H1 (cell line): ENCODE results near the gene KLHL15. TPM values are rescaled to one million over a fixed set of nuclear protein-coding genes. Genes with fewer than 3 reads are reported as not detected.

Experiments used
- CTCF ChIA-PET: fragments of 300-600 bp; sonication (Branson Sonifier 250); formaldehyde crosslinking; loops from one replicate; lab custom pipeline; 2021; ENCODE audit not compliant: partially characterized antibody; lab: Charles Lee
- POLR2A ChIA-PET: fragments of 300-600 bp; sonication (Branson Sonifier 250); formaldehyde crosslinking; loops from one replicate; lab custom pipeline; 2021; ENCODE audit warnings: inconsistent platforms; ENCODE audit not compliant: partially characterized antibody; lab: Charles Lee
- DNase-seq, 2 experiments: peaks; one replicate each; pipeline versions ENCODE4 v3.0.0 to v3.0.0-alpha.2; 2010 to 2022; ENCODE audit warnings: low spot score in 2 of 2, low read depth in 1 of 2, mixed read lengths in 1 of 2
- FAIRE-seq: peaks from 2 replicates; lab custom pipeline; 2011; peaks lifted over from hg19 to GRCh38; lab: Jason Lieb, UNC
- H2AFZ ChIP-seq: 2 replicates; pipeline ENCODE4 v1.8.1; 2012; ENCODE audit warnings: low read length, inconsistent platforms
- H2AK5ac ChIP-seq: 2 replicates; pipeline ENCODE4 v1.6.1; 2013; ENCODE audit warnings: low read depth, low read length
- H2BK120ac ChIP-seq: replicated peaks from 2 replicates; pipeline ENCODE3; 2013; ENCODE audit warnings: low read depth, low read length, inconsistent platforms
- H2BK12ac ChIP-seq: 2 replicates; pipeline ENCODE4 v1.6.1; 2013; ENCODE audit warnings: low read depth, low read length
- H2BK15ac ChIP-seq: 2 replicates; pipeline ENCODE4 v1.6.1; 2013; ENCODE audit warnings: low read length
- H2BK20ac ChIP-seq: 2 replicates; pipeline ENCODE4 v1.6.1; 2013; ENCODE audit warnings: low read length
- H2BK5ac ChIP-seq: 2 replicates; pipeline ENCODE4 v1.6.1; 2013; ENCODE audit warnings: low read depth, low read length
- H3K14ac ChIP-seq: 2 replicates; pipeline ENCODE4 v1.6.1; 2013; ENCODE audit warnings: inconsistent platforms; ENCODE audit not compliant: insufficient read length
- H3K18ac ChIP-seq: 2 replicates; pipeline ENCODE4 v1.6.1; 2013; ENCODE audit warnings: low read length; ENCODE audit errors: extremely low read depth
- H3K23ac ChIP-seq: 2 replicates; pipeline ENCODE4 v1.6.1; 2013; ENCODE audit warnings: inconsistent platforms; ENCODE audit not compliant: insufficient read length
- H3K23me2 ChIP-seq: 2 replicates; pipeline ENCODE4 v1.6.1; 2013; ENCODE audit warnings: low read depth, low read length
- H3K27ac ChIP-seq: 2 replicates; pipeline ENCODE4 v1.6.1; 2011; ENCODE audit warnings: low read depth, low read length, inconsistent platforms
- H3K27me3 ChIP-seq, 4 experiments: replicated peaks in 1 of 4; 1 replicate in 1 of 4; 2 replicates in 3 of 4; pipeline versions ENCODE4 v1.6.1 to v1.8.1; 2011 to 2013; ENCODE audit warnings: low read length in 3 of 4, mild to moderate bottlenecking in 3 of 4, inconsistent platforms in 2 of 4, mixed read lengths in 2 of 4, moderate library complexity in 1 of 4; ENCODE audit not compliant: control insufficient read depth in 3 of 4, insufficient read depth in 3 of 4; ENCODE audit errors: extremely low read depth in 1 of 4
- H3K36me3 ChIP-seq, 4 experiments: 2 replicates each; pipeline versions ENCODE4 v1.6.1 to v1.8.1; 2011 to 2013; ENCODE audit warnings: mild to moderate bottlenecking in 4 of 4, low read length in 3 of 4, moderate library complexity in 2 of 4, control low read depth in 1 of 4, inconsistent platforms in 1 of 4; ENCODE audit not compliant: insufficient read depth in 4 of 4, control insufficient read depth in 2 of 4
- H3K4ac ChIP-seq: replicated peaks from 2 replicates; pipeline ENCODE3; 2013; ENCODE audit warnings: low read length, low read depth, mixed read lengths, inconsistent platforms; ENCODE audit not compliant: insufficient read length
- H3K4me1 ChIP-seq, 4 experiments: replicated peaks in 1 of 4; 1 replicate in 1 of 4; 2 replicates in 3 of 4; pipeline versions ENCODE4 v1.6.1 to v1.8.1; 2011 to 2013; ENCODE audit warnings: low read length in 3 of 4, inconsistent platforms in 2 of 4, mixed read lengths in 1 of 4; ENCODE audit not compliant: insufficient read depth in 4 of 4, control insufficient read depth in 3 of 4
- H3K4me2 ChIP-seq, 2 experiments: 2 replicates each; pipeline versions ENCODE4 v1.6.1 to v1.8.1; 2011 to 2013; ENCODE audit warnings: low read depth in 2 of 2, low read length in 2 of 2, control low read depth in 1 of 2, inconsistent platforms in 1 of 2, mild to moderate bottlenecking in 1 of 2; ENCODE audit not compliant: insufficient read depth in 1 of 2
- H3K4me3 ChIP-seq, 4 experiments: fragments of 200-600, 300-600 bp in 1 of 4; sonication (generic), shearing (Covaris generic), sonication (Bioruptor Twin) in 1 of 4; 2 replicates each; pipeline versions ENCODE4 v1.5.1 to v1.8.1; 2011 to 2016; ENCODE audit warnings: low read length in 4 of 4, low read depth in 3 of 4, control low read depth in 2 of 4, inconsistent platforms in 2 of 4, mild to moderate bottlenecking in 2 of 4, mixed read lengths in 1 of 4, moderate library complexity in 1 of 4; ENCODE audit not compliant: insufficient read depth in 2 of 4; ENCODE audit errors: extremely low read depth in 1 of 4
- H3K56ac ChIP-seq: replicated peaks from 2 replicates; pipeline ENCODE3; 2013; ENCODE audit warnings: low read depth, mild to moderate bottlenecking, mixed read lengths, low read length, inconsistent platforms; ENCODE audit not compliant: insufficient read length
- H3K79me1 ChIP-seq: 2 replicates; pipeline ENCODE4 v1.6.1; 2013; ENCODE audit warnings: low read depth, low read length, control low read depth
- H3K79me2 ChIP-seq, 2 experiments: 2 replicates each; pipeline versions ENCODE4 v1.6.1 to v1.8.1; 2012 to 2013; ENCODE audit warnings: low read length in 2 of 2, mild to moderate bottlenecking in 2 of 2, inconsistent platforms in 1 of 2; ENCODE audit not compliant: insufficient read depth in 2 of 2, control insufficient read depth in 1 of 2
- H3K9ac ChIP-seq, 4 experiments: replicated peaks in 1 of 4; 1 replicate in 1 of 4; 2 replicates in 3 of 4; pipeline versions ENCODE4 v1.6.1 to v1.8.1; 2011 to 2013; ENCODE audit warnings: low read depth in 3 of 4, low read length in 3 of 4, control low read depth in 2 of 4, mild to moderate bottlenecking in 2 of 4, moderate library complexity in 2 of 4, inconsistent platforms in 1 of 4; ENCODE audit errors: extremely low read depth in 1 of 4
- H3K9me3 ChIP-seq, 2 experiments: 2 replicates each; pipeline versions ENCODE4 v1.6.1 to v1.8.1; 2012 to 2013; ENCODE audit warnings: mild to moderate bottlenecking in 2 of 2, moderate library complexity in 2 of 2, control low read depth in 1 of 2, inconsistent platforms in 1 of 2, low read depth in 1 of 2, low read length in 1 of 2, mixed read lengths in 1 of 2; ENCODE audit not compliant: insufficient read depth in 2 of 2
- H4K20me1 ChIP-seq, 2 experiments: replicated peaks in 1 of 2; 2 replicates each; pipeline versions ENCODE3 to v1.8.1; 2011 to 2013; ENCODE audit warnings: inconsistent platforms in 2 of 2, low read length in 2 of 2, mild to moderate bottlenecking in 1 of 2; ENCODE audit not compliant: insufficient read depth in 2 of 2, control insufficient read depth in 1 of 2
- H4K5ac ChIP-seq: 2 replicates; pipeline ENCODE4 v1.6.1; 2013; ENCODE audit warnings: low read length, low read depth, mixed read lengths, inconsistent platforms; ENCODE audit not compliant: insufficient read length
- H4K8ac ChIP-seq: 2 replicates; pipeline ENCODE4 v1.8.0; 2013; ENCODE audit warnings: mild to moderate bottlenecking, moderate library complexity, low read length, inconsistent platforms; ENCODE audit not compliant: insufficient read depth; ENCODE audit errors: extremely low read depth
- H4K91ac ChIP-seq: replicated peaks from 2 replicates; pipeline ENCODE3; 2013; ENCODE audit warnings: low read length, mixed read lengths, inconsistent platforms; ENCODE audit not compliant: insufficient read length
- NRF1 ChIP-seq: IDR thresholded peaks from 2 replicates; pipeline ENCODE4 v1.6.1; 2011; ENCODE audit warnings: mild to moderate bottlenecking, low read depth, low read length, improper control_type of control experiment
- POU5F1 ChIP-seq: IDR thresholded peaks from 2 replicates; pipeline ENCODE4 v1.6.1; 2011; ENCODE audit warnings: low read depth, mild to moderate bottlenecking, low read length, moderate library complexity
- RBBP5 ChIP-seq: IDR thresholded peaks from 2 replicates; pipeline ENCODE4 v1.7.1; 2012; ENCODE audit warnings: low read depth, mild to moderate bottlenecking, inconsistent platforms, low read length, moderate library complexity, borderline replicate concordance
- WGBS, 2 experiments: shearing (Covaris generic) in 1 of 2; methylation state at CpG; one replicate each; pipeline versions ENCODE4 v1.1.6 to v1.1.7; 2013 to 2015; ENCODE audit warnings: low lambda C conversion rate in 2 of 2, mixed read lengths in 2 of 2, inconsistent platforms in 1 of 2, low coverage in 1 of 2, missing lambda C conversion rate in 1 of 2; ENCODE audit not compliant: insufficient replicate concordance in 2 of 2, insufficient coverage in 1 of 2, insufficient read length in 1 of 2; ENCODE audit errors: extremely low coverage in 1 of 2, missing lambda C conversion rate in 1 of 2; 5-methylcytosine and 5-hydroxymethylcytosine counted together
- polyA plus RNA-seq, 7 experiments: library from polyadenylated mRNA; depleted of rRNA in 3 of 7; stranded (reverse) in 5 of 7; unstranded in 2 of 7; fragments of >200 nt in 5 of 7; fragments of 200-250 nt in 2 of 7; gene quantifications; 1 replicate in 5 of 7; 2 replicates in 1 of 7; 4 replicates in 1 of 7; pipeline versions ENCODE4 v1.2.1 to v1.2.3, GENCODE V29; 2011 to 2013; ENCODE audit warnings: missing spikeins in 2 of 7, mixed read lengths in 2 of 7
- total RNA-seq: library from RNA; stranded (reverse); fragmentation: NEBNext Ultra II Directional; extraction: Animal tissue kit (Norgen Biotek cat#: 25700); gene quantifications from 2 replicates; pipeline ENCODE4 v1.2.1, GENCODE V29; 2021

Gene KLHL15
- total and polyA plus RNA-seq, 2 of the 8 experiments (the other 6 are each of a cell fraction or from before 2014, with no cell fraction given) = 3.7 to 8.9 TPM

DNA sequence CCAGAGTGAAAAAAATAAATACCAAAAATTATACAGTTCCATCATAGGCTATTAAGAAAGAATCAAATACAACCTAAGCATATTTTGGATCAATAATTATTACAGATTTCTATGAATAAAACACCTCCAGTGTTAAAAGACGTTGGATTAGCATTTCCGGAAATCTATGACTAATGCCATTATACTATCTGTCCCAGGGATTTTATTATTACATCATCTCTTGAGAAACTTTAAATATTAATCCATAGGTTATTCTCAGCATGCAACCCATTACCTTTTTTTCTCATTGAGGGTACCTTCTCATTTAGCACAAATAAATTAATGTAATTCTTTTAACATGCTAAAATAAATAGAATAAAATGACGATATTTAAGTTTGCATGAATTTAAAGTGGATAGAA, 74.6 kb downstream of the KLHL15 start:
- Histone ChIP-seq H3K4ac (no peak overlapping the region), H4K8ac (no peak overlapping the region), H2BK20ac (no peak overlapping the region), H3K56ac (no peak overlapping the region), H2BK12ac (no peak overlapping the region), H3K36me3 (no peaks in the 10 kb centered on the region), H2BK5ac (no peak overlapping the region), H3K27ac (no peak overlapping the region), H3K4me2 (no peak overlapping the region), H2BK120ac (no peak overlapping the region), H3K18ac (no peak overlapping the region), H3K27me3 (no peaks in the 10 kb centered on the region), H3K4me1 (peaks cover 0 to 5% (median 0%) of the 10 kb centered on the region in 4 experiments; a peak in 1 of 7 replicates), H3K79me2 (no peaks in the 10 kb centered on the region), H4K20me1 (no peaks in the 10 kb centered on the region), H4K5ac (no peak overlapping the region), H4K91ac (no peak overlapping the region), H2AK5ac (no peak overlapping the region), H3K23me2 (no peaks in the 10 kb centered on the region), H3K79me1 (no peaks in the 10 kb centered on the region), H3K14ac (no peak overlapping the region), H3K9me3 (no peaks in the 10 kb centered on the region), H2BK15ac (no peak overlapping the region), H2AFZ (no peak overlapping the region), H3K23ac (no peak overlapping the region), H3K9ac (no peak overlapping the region), H3K4me3 (no peak overlapping the region)
- ChIA-PET CTCF (no interaction called here), POLR2A (interaction anchor here (0.7 to 1.1 kb wide), 2 partner anchors 102 to 169 kb away, joined by 3 read pairs; partner anchors contain the start of genes EIF2S3 and SAT1)
- FAIRE-seq = no peak
- DNase-seq = no peak
- WGBS, 2 experiments = 22% methylated on average over 3 of the region's 3 CpGs; no CpG with 5 or more reads in 1 of the 2 experiments
- TF ChIP-seq RBBP5 (no peak), POU5F1 (no peak), NRF1 (no peak)
